IPS DF 6.9 (cell line): ENCODE data around the gene KNSTRN.

Experiments
- DNase-seq: peaks from one replicate; pipeline ENCODE4 v3.0.0-alpha.2; 2013; ENCODE audit warnings: low read depth, low spot score
- H3K27ac ChIP-seq: one replicate; pipeline ENCODE4 v1.5.1; 2013; ENCODE audit warnings: low read length, control low read depth
- H3K27me3 ChIP-seq: 2 replicates; pipeline ENCODE4 v1.6.1; 2013; ENCODE audit warnings: mild to moderate bottlenecking, low read length; ENCODE audit not compliant: control insufficient read depth, insufficient read depth
- H3K36me3 ChIP-seq: 2 replicates; pipeline ENCODE4 v1.6.1; 2013; ENCODE audit warnings: low read length; ENCODE audit not compliant: control insufficient read depth, insufficient read depth
- H3K4me1 ChIP-seq: 2 replicates; pipeline ENCODE4 v1.6.1; 2013; ENCODE audit warnings: low read length; ENCODE audit not compliant: control insufficient read depth, insufficient read depth
- H3K4me3 ChIP-seq: 2 replicates; pipeline ENCODE4 v1.5.1; 2013; ENCODE audit warnings: mild to moderate bottlenecking, low read length
- H3K9me3 ChIP-seq: 2 replicates; pipeline ENCODE4 v1.6.1; 2013; ENCODE audit warnings: low read length, inconsistent platforms; ENCODE audit not compliant: control insufficient read depth, insufficient read depth
- WGBS: extraction: QIAGEN DNeasy Blood & Tissue Kit; methylation state at CpG from one replicate; pipeline ENCODE4 v1.1.7; 2013; ENCODE audit warnings: mixed read lengths, missing lambda C conversion rate; ENCODE audit not compliant: insufficient read length, insufficient coverage; 5-methylcytosine and 5-hydroxymethylcytosine counted together

The KNSTRN gene

DNA sequence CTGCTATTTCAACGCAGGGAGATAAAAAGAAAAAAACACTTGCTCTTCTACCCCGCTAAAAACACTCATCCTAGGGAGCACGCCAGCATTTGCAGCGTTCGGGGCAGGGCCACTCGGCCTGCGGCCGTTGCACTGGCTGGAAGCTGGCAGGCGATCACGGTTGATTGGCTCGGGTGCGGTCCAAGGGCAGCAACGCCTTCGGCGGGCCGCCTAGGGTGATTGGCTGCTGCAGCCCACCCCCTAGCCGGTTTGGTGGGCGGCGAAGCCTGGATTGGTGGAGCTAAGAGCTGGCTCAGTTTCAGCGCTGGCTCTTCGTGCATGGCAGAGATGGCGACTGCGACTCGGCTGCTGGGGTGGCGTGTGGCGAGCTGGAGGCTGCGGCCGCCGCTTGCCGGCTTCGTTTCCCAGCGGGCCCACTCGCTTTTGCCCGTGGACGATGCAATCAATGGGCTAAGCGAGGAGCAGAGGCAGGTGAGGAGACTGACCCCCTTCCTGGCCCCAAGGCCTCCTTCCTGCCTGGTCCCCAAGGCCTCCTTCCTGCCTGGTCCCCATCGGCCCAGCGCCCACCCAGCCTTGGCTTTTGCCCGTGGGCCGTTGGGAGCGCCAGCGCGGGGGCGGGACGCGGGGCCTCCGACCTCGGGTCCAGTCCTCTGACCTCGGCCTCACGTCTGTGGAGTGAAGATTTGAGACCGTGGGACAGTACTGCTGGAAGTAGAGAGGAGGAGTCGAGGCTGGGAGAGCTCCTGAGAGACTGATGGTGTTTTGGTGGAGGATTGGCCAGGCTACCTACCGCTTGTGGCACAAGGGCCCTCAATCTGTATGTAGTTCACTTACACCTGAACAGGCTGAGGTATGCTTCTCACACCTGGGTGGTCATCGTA is 23.2 kb downstream of the KNSTRN start, which contains the start of gene IVD:
TSS of gene IVD (plus strand) at position 295 of the 881 bp plus-strand sequence. CDS start at position 328, 33 bp downstream.
- Histone ChIP-seq H3K27ac (no peak within 1 kb of the TSS), H3K9me3 (no peaks in the 10 kb centered on the region), H3K4me1 (no peaks in the 10 kb centered on the region), H3K4me3 (peak within 1 kb of the TSS; percentile 87), H3K27me3 (no peaks in the 10 kb centered on the region), H3K36me3 (peaks cover 17% of the 10 kb centered on the region)
- WGBS = no CpG with 5 or more reads among the region's 54 CpGs
- DNase-seq = peak; percentile 84

DNA sequence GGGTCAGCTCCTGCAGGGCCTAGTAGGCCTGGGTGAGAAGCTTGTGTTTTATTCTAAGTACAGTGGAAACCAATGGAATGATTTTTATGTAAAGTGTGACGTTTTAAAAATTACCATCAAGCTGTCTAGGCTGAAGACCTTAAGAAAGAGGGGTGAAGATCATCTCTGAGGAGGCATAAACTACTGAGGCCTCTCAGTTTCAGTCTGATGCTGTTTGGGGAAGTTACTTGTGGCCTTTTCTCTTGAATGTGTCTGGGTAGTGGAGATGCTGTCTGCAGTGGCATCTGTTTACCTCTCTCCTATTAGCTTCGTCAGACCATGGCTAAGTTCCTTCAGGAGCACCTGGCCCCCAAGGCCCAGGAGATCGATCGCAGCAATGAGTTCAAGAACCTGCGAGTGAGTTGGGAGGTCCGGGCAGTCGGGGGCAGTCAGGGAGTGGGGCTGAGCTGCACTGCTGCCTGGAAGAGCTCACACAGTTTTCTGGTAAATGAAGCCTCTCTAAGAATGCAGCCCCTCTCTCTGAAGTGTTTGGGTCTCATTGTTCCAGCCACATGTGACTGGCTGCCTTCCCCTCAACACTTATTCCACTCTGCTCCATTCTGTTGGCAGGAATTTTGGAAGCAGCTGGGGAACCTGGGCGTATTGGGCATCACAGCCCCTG is 24.9 kb downstream of the KNSTRN start:
- DNase-seq = no peak
- Histone ChIP-seq H3K4me1 (no peaks in the 10 kb centered on the region), H3K27ac (no peak overlapping the region), H3K36me3 (peaks cover 32% of the 10 kb centered on the region), H3K4me3 (no peak overlapping the region), H3K27me3 (no peaks in the 10 kb centered on the region), H3K9me3 (no peaks in the 10 kb centered on the region)
- WGBS = no CpG with 5 or more reads among the region's 8 CpGs

DNA sequence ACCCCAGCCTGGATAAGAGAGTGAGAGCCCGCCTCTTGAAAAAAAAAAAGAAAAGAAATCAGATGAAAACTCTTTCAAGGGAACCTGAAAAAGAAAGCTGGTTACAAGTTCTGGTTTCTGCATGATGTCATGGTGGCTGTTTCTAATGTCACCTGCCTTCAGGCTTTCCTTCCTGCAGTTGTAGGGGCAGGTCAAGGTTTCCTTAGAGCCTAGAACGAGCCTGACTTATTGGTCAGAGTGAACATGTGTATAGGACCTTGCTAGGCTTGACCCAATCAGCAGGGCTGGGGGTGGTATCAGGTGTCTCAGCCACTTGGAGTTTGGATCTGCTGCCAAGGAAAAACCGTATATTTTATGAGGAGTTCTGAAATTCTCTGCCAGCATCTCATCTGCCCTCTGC is 26.8 kb downstream of the KNSTRN start:
- H3K27ac ChIP-seq = no peak overlapping the region
- no peak for DNase-seq
- H3K4me3 ChIP-seq = no peak overlapping the region
- H3K9me3 ChIP-seq = no peaks in the 10 kb centered on the region
- H3K27me3 ChIP-seq = no peaks in the 10 kb centered on the region
- H3K36me3 ChIP-seq = peaks cover 46% of the 10 kb centered on the region
- H3K4me1 ChIP-seq = no peaks in the 10 kb centered on the region
- no CpG with 5 or more reads among the region's 3 CpGs for WGBS

DNA sequence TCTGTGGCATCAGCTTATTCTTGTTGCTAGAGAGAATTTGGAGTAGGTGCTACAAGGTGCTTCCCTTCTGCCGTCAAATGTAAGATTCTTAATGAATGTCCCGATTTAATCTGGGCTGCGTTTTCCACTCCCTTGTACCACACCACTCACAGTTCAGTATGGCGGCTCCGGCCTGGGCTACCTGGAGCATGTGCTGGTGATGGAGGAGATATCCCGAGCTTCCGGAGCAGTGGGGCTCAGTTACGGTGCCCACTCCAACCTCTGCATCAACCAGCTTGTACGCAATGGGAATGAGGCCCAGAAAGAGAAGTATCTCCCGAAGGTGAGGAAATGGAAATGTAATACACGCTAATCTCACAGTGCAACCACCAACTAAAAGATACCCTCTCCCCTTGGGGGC is 28.0 kb downstream of the KNSTRN start:
- Histone ChIP-seq H3K27me3 (no peaks in the 10 kb centered on the region), H3K36me3 (peaks cover 56% of the 10 kb centered on the region)
- no CpG with 5 or more reads among the region's 11 CpGs for whole genome bisulfite sequencing

DNA sequence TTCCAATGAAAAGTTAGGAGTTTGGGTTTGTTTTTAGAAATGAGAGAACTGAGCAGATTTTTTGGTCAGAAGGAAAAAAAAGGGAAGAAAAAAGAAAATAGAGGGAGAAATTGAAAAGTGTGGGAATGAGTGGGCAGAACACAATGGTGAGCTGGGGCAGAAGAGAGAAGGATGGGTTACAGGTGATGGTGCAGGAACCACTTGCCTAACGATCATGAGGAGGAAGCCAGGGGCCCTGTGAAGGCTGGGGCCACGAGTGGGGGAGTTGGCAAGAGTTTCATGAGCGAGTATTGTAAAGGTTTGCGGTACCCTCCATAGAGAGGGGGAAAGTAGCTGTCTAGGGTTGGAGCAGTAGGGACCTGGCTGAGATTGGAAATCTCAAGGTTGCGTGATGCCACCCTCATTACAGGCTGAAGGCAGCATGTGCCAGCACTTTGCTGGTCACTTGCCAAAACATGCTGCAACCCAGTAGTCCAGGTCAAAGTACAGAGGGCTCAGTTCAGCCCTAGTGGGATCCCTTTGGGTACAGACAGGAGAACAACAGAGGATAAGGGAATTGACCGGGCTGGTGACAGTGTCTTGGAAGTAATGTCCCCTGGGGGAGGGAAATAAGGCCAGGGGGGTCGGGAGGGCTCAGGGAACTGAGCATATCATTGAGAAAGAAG is 29.7 kb downstream of the KNSTRN start:
- WGBS = no CpG with 5 or more reads among the region's 7 CpGs
- no peak for DNase-seq
- Histone ChIP-seq H3K27me3 (no peaks in the 10 kb centered on the region), H3K36me3 (peaks cover 64% of the 10 kb centered on the region), H3K27ac (no peak overlapping the region), H3K4me3 (no peak overlapping the region), H3K9me3 (no peaks in the 10 kb centered on the region), H3K4me1 (no peaks in the 10 kb centered on the region)

More for the DNA sequence above, 28.0 kb downstream of the KNSTRN start:
- H3K4me1 ChIP-seq = no peaks in the 10 kb centered on the region
- no peak for DNase-seq
- H3K27ac ChIP-seq = no peak overlapping the region
- H3K4me3 ChIP-seq = no peak overlapping the region
- H3K9me3 ChIP-seq = no peaks in the 10 kb centered on the region

DNA sequence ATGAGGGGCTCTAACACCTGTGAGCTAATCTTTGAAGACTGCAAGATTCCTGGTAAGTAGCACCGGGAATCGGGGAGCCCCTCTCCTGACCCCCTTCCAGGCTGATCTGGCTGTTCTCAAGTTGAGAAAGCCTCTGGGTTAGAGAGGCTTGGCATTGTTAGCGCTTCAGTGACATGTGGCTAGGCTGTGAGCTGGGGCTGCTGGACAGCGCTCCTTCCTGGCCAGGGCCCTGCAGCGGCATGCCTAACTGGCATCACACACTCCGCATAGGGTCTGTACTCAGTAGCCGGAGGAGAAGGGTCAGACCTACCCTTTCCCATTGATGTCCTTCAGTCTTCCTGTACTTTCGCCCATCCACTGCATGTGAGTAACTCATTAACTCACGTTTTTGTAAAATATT is 30.5 kb downstream of the KNSTRN start:
- Histone ChIP-seq H3K36me3 (peaks cover 63% of the 10 kb centered on the region), H3K4me3 (no peak overlapping the region), H3K9me3 (no peaks in the 10 kb centered on the region), H3K27ac (no peak overlapping the region), H3K27me3 (no peaks in the 10 kb centered on the region), H3K4me1 (no peaks in the 10 kb centered on the region)
- no CpG with 5 or more reads among the region's 9 CpGs for WGBS
- no peak for DNase-seq

DNA sequence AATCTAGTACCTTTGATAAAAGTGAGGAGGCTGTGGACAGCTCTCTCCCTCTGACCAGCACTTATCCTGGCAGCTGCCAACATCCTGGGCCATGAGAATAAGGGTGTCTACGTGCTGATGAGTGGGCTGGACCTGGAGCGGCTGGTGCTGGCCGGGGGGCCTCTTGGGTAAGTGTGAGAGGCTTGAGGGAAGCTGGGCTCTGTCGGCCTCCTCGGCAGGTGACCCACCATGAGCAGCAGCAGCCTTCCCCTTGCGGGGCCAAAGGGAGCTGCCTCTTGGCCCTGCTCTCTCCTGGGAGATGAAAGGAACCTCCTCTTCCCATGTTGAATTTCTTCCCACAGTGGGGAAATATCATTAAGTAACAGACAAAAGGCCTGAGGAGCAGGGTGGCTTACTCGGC is 32.3 kb downstream of the KNSTRN start:
- no peaks in the 10 kb centered on the region for H3K27me3 ChIP-seq
- no peaks in the 10 kb centered on the region for H3K9me3 ChIP-seq
- no peak overlapping the region for H3K27ac ChIP-seq
- no peak overlapping the region for H3K4me3 ChIP-seq
- peaks cover 59% of the 10 kb centered on the region for H3K36me3 ChIP-seq
- no peak for DNase-seq
- WGBS = no CpG with 5 or more reads among the region's 7 CpGs
- no peaks in the 10 kb centered on the region for H3K4me1 ChIP-seq

DNA sequence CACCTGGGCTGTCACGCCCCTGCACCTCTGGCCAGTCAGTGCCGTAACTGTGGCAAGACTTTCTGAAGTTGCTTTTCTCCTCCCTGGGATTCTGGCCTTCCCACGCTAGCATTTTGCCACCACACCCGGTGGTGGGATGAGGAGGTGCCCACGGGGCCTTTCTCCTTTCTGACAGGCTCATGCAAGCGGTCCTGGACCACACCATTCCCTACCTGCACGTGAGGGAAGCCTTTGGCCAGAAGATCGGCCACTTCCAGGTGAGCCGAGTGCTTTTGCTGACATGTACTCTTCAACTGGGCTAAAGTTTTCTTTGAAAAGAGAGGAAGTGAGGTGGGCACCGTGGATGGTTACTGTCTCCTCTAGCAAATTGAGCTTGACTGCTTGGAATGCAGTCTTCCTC is 32.7 kb downstream of the KNSTRN start:
- H3K27ac ChIP-seq = no peak overlapping the region
- H3K4me1 ChIP-seq = no peaks in the 10 kb centered on the region
- no peak overlapping the region for H3K4me3 ChIP-seq
- peaks cover 58% of the 10 kb centered on the region for H3K36me3 ChIP-seq
- no peaks in the 10 kb centered on the region for H3K27me3 ChIP-seq
- no peaks in the 10 kb centered on the region for H3K9me3 ChIP-seq
- DNase-seq = no peak
- WGBS = no CpG with 5 or more reads among the region's 10 CpGs

DNA sequence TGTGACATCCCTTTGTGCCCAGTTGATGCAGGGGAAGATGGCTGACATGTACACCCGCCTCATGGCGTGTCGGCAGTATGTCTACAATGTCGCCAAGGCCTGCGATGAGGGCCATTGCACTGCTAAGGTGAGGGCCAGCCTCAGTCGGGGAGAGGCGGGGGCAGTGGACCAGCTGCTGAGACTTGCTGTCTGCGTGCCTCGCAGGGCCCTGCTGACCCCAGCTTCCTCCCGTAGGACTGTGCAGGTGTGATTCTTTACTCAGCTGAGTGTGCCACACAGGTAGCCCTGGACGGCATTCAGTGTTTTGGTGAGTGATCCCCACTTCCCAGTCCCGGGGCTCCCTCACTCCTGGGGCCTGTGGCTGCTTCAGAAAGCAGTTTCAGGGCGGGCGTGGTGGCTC is 33.5 kb downstream of the KNSTRN start:
- Histone ChIP-seq H3K27me3 (no peaks in the 10 kb centered on the region), H3K4me3 (no peak overlapping the region), H3K4me1 (no peaks in the 10 kb centered on the region; the same call in 1 of the 2 replicates), H3K36me3 (peaks cover 51% of the 10 kb centered on the region), H3K9me3 (no peaks in the 10 kb centered on the region), H3K27ac (no peak overlapping the region)
- DNase-seq = no peak
- WGBS = no CpG with 5 or more reads among the region's 14 CpGs

DNA sequence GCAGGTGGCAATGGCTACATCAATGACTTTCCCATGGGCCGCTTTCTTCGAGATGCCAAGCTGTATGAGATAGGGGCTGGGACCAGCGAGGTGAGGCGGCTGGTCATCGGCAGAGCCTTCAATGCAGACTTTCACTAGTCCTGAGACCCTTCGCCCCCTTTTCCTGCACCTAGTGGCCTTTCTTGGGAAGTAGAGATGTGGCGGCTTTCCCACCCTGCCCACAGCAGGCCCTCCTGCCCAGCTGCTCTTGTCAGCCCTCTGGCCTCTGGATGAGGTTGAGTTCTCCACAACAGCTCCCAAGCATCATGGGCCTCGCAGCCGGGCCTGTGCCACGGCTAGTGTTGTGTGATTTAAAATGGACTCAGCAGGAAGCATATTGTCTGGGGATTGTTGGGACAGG is 35.6 kb downstream of the KNSTRN start:
- Histone ChIP-seq H3K27ac (no peak overlapping the region), H3K36me3 (peaks cover 33% of the 10 kb centered on the region), H3K4me1 (peaks cover 5% of the 10 kb centered on the region), H3K4me3 (no peak overlapping the region), H3K27me3 (no peaks in the 10 kb centered on the region), H3K9me3 (no peaks in the 10 kb centered on the region)
- WGBS = no CpG with 5 or more reads among the region's 10 CpGs
- DNase-seq = no peak
